ENCODE results near the gene EPN1.
A peak's percentile ranks its signal among the peaks of the same experiment; 100 is the strongest.

Gene EPN1

DNA sequence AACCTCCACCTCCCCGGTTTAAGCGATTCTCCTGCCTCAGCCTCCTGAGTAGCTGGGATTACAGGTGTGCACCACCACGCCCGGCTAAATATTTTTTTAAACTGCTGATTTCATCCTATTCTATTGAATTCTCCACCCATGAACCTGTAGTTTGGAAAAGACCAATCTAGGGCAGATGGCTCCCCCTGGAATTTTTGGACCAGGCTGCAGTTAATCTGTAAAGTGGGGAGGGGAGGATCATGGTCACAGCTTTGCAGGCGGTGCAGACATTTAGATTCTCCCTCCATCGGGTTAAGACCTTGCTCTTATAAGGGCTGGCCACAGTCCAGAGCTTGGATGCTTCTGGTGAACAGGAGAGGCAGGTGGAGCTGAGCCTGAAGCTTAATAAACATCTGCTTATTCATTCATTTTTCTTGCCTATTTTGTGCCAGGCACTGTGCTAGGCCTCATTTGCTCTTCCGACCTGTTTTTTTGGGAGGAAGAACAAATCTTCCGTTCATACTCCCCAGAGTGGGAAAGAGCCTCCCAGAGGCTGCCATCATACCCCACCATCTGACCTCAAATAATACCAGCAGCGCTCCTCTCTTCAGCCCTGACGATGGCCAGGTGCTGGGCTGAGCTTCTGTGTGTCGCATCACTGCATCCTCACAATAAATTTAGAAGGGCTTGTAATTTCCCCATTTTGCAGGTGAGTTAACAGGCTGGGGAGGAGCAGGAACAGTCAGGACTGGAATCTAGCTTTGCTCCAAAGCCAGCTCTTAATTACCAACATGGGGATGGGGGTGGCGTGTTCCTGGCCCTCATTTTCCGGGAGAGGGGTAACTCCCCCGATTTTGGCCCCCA, 27.9 kb upstream of the EPN1 start:
- TF ChIP-seq, protein P1, sequence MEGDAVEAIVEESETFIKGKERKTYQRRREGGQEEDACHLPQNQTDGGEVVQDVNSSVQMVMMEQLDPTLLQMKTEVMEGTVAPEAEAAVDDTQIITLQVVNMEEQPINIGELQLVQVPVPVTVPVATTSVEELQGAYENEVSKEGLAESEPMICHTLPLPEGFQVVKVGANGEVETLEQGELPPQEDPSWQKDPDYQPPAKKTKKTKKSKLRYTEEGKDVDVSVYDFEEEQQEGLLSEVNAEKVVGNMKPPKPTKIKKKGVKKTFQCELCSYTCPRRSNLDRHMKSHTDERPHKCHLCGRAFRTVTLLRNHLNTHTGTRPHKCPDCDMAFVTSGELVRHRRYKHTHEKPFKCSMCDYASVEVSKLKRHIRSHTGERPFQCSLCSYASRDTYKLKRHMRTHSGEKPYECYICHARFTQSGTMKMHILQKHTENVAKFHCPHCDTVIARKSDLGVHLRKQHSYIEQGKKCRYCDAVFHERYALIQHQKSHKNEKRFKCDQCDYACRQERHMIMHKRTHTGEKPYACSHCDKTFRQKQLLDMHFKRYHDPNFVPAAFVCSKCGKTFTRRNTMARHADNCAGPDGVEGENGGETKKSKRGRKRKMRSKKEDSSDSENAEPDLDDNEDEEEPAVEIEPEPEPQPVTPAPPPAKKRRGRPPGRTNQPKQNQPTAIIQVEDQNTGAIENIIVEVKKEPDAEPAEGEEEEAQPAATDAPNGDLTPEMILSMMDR (IDR thresholded peaks at IDR 0.05; ENCODE audit: extremely low read depth, insufficient read depth, missing control alignments) = no peak
- in situ Hi-C loops (cut with MboI; ENCODE audit: low pct_unique_long_range_greater_than_20kb, low sequenced_read_pairs, unreplicated experiment) = no loop called here
- DNase-seq (ENCODE audit: low spot score) = peak; percentile 57

DNA sequence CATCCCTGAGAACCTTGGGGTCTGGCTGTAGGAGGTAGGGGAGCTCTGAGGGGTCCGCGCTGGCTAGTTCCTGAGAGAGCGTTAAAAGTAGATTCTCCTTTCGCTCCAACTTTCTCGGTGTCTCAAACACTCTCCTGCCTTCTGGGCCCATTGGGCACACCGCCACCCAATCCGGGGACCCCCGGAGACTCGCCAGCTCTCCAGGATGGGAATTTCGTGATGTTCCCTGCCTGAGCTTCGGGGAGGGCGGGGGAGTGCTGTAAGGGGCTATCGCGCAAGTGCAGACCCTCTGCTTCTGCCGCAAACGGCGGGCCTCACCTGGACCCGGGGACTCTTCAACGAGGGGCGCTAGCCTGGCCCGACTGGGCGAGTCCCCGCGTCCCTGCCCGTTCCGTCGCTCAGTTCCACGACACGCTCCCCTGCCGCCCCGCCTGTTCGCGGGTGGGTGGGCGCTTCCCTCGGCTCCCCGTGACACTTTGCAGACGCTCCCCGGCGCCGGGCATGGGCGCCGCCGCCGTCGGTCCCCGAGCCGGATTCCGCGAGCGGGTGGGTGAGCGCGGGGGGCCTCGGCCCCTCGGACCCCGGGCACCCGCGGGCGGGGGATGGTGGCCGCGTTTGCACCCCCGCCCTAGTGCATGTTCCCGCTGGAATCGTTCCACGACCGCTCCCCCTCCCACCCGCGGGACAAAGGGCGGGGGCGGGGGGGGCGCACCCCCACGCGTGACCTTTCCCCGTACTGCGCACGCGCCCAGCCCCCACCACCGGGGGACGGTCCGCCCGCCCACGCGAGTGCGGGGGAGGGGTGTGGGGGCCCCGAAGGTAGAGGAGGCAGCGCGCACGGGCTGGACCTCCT, 27.1 kb upstream of the EPN1 start, which contains the start of gene CCDC106:
Gene CCDC106 (plus strand): TSS at position 481 of the 853 bp plus-strand sequence. CDS start 835 bp downstream, outside the sequence.
- in situ Hi-C loops (cut with MboI; ENCODE audit: low pct_unique_long_range_greater_than_20kb, low sequenced_read_pairs, unreplicated experiment) = no loop called here
- TF ChIP-seq, protein P1 (IDR thresholded peaks at IDR 0.05; ENCODE audit: extremely low read depth, insufficient read depth, missing control alignments) = no peak
- peak; percentile 71 for DNase-seq (ENCODE audit: low spot score)

DNA sequence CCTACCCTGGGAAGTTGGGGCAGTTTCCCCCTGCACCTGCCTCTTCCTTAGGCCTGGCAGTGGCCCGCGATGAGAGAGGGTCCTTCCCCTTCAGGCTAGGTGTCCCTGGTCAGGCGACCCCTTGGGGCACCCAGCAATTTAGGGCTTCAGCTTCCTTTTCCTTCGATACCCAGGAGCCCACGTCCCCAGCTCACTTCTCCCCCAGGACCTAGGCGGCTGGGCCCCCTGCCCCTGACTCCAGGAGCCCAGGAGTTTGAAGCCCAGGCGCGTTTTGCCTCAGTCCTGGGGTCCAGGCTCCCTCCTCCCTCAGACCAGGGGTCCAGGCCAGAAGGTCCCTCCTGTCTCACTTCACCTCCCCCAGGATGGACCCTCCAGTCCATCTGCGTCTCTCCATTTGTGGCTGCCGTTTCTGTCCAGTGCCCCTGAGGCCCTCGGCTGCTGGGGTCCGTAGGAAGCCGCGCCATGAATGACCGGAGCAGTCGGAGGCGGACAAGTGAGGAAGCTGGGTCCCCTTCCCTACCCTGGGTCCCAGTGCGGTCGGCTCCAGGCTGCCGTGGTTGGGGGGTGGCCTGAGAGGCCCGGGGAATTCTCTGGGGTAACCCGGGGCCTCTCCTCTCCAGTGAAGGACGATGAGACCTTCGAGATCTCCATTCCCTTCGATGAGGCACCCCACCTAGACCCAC, 26.3 kb upstream of the EPN1 start:
- no peak for DNase-seq (ENCODE audit: low spot score)
- TF ChIP-seq, protein P1 (IDR thresholded peaks at IDR 0.05; ENCODE audit: extremely low read depth, insufficient read depth, missing control alignments) = no peak
- in situ Hi-C loops (cut with MboI; ENCODE audit: low pct_unique_long_range_greater_than_20kb, low sequenced_read_pairs, unreplicated experiment) = no loop called here

DNA sequence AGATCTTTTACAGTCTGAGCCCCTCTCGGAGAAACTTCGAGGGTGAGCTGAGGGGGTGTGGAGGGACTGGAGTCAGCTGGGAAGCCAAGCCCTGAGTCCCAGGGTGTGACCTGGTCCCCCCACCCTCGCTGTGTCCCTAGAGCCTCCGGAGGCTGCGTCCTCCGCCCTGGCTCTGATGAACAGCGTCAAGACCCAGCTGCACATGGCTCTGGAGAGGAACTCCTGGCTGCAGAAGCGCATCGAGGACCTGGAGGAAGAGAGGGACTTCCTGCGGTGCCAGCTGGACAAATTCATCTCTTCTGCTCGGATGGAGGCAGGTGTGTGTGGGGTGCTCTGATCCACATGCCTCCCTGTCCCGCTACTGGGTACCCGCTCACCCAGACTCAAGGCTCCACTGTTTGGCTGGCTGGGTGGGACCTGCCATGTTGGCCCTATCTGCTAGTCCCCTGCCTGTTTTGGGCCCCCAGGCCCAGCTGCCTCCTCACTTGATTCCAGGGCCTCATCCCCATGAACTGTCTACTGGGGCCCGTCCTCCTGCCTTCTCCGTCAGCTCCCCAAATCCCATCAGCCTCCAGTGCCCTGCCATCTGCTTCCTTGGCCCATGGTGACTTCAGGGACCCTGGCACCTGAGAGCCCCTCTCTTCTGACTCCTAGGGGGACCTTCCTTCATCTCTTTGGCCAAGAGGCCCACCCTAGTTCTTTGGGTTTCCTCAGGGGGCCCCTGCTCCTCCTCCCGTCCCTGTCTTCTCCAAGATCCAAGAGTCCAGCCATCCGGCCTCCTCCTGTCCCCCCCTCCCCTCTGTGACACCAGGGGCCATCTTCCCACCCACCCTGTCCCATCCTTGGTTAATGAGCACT, 25.5 kb upstream of the EPN1 start:
- TF ChIP-seq, protein P1 (IDR thresholded peaks at IDR 0.05; ENCODE audit: extremely low read depth, insufficient read depth, missing control alignments) = no peak
- DNase-seq (ENCODE audit: low spot score) = no peak
- in situ Hi-C loops (cut with MboI; ENCODE audit: low pct_unique_long_range_greater_than_20kb, low sequenced_read_pairs, unreplicated experiment) = no loop called here

DNA sequence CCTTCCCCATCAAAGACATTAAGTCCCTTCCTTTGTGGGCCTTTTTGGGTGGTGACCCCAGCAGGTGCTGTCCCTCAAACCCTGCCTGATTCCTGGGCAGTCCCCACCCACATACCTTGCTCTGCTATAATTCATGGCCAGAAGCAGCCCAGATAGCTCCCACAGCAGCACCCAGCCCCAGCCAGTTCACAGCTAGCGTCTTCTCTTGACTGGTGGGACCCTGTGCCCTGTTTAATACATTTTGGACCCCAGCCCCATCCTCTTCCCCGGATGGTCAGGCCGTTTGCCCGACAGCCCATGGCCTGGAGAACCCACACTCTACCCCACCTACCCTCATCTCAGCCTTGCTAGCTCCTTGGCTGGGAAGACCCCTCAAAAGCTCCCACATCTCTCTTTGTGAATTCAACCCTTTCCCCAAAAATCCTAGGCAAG, 24.9 kb upstream of the EPN1 start:
- in situ Hi-C loops (cut with MboI; ENCODE audit: low pct_unique_long_range_greater_than_20kb, low sequenced_read_pairs, unreplicated experiment) = no loop called here
- DNase-seq (ENCODE audit: low spot score) = no peak
- TF ChIP-seq, protein P1 (IDR thresholded peaks at IDR 0.05; ENCODE audit: extremely low read depth, insufficient read depth, missing control alignments) = no peak

Data from GM13977 (cell line).